ENCODE results near the gene LRRC8E. TPM values are rescaled to one million over a fixed set of nuclear protein-coding genes. Genes with fewer than 3 reads are reported as not detected.

LRRC8E gene
- total and polyA plus RNA-seq, 8 donors: 2.6 to 6.1 (median 4.7) TPM

- ATAC-seq (no peak), FAIRE-seq (no peak), DNase-seq (peak in 2 of 6 donors; percentile 62 to 84)
- H3K4me1 ChIP-seq: peaks cover 6 to 22% (median 20%) of the 10 kb centered on the region in 3 donors
- peak overlapping the region in 2 of 4 donors; percentile 35 to 40 for H3K4me3 ChIP-seq
- no peaks in the 10 kb centered on the region for H3K9me3 ChIP-seq
- no peaks in the 10 kb centered on the region for H3K27me3 ChIP-seq
- peaks cover 0 to 6% (median 0%) of the 10 kb centered on the region in 3 donors for H3K36me3 ChIP-seq
- peak overlapping the region; percentile 34 to 79 (median 46) for H3K27ac ChIP-seq
- TF ChIP-seq CTCF (IDR thresholded peaks at IDR 0.05): no peak
- intact Hi-C loops (cut with DNase I): loop anchor here in 2 of 3 donors (5.0 to 10.0 kb wide), 2 partner anchors 67 to 69 kb away; no protein-coding TSS in a partner anchor
- 70 to 73% methylated on average over 17 of the region's 17 CpGs for WGBS, 2 donors
These were observed 33.1 kb downstream of the LRRC8E start for GRCh38 chr19:7921302-7921966.

- peak in 2 of 6 donors; percentile 52 to 74 for DNase-seq
- ATAC-seq: no peak
- H3K4me3 ChIP-seq: no peak overlapping the region
- peaks cover 0 to 6% (median 0%) of the 10 kb centered on the region in 3 donors for H3K36me3 ChIP-seq
- TF ChIP-seq CTCF (IDR thresholded peaks at IDR 0.05): no peak
- WGBS, 2 donors: 90 to 92% methylated on average over 31 of the region's 31 CpGs
- intact Hi-C loops (cut with DNase I): loop anchor here in 2 of 3 donors (5.0 to 10.0 kb wide), 2 partner anchors 67 to 70 kb away; no protein-coding TSS in a partner anchor
- peaks cover 6 to 27% (median 17%) of the 10 kb centered on the region in 3 donors for H3K4me1 ChIP-seq
- FAIRE-seq: no peak
- no peak overlapping the region for H3K27ac ChIP-seq
- no peaks in the 10 kb centered on the region for H3K27me3 ChIP-seq
- H3K9me3 ChIP-seq: no peaks in the 10 kb centered on the region
These were observed 33.9 kb downstream of the LRRC8E start for GRCh38 chr19:7921967-7922835.

GRCh38 chr19:7922836-7923195 lies 34.5 kb downstream of the LRRC8E start:
- peaks cover 6 to 21% (median 11%) of the 10 kb centered on the region in 3 donors for H3K4me1 ChIP-seq
- FAIRE-seq: no peak

More at GRCh38 chr19:7922836-7923195, 34.5 kb downstream of the LRRC8E start:
- no peak overlapping the region for H3K27ac ChIP-seq
- intact Hi-C loops (cut with DNase I): loop anchor here in 2 of 3 donors (5.0 to 10.0 kb wide), 2 partner anchors 68 to 71 kb away; no protein-coding TSS in a partner anchor
- H3K27me3 ChIP-seq: no peaks in the 10 kb centered on the region
- WGBS, 2 donors: 84 to 85% methylated on average over 8 of the region's 8 CpGs
- no peak for ATAC-seq
- peaks cover 0 to 6% (median 0%) of the 10 kb centered on the region in 3 donors for H3K36me3 ChIP-seq
- DNase-seq: peak in 1 of 6 donors; percentile 33
- H3K4me3 ChIP-seq: no peak overlapping the region
- no peak for TF ChIP-seq CTCF (IDR thresholded peaks at IDR 0.05)
- H3K9me3 ChIP-seq: no peaks in the 10 kb centered on the region

Measured in pancreas (tissue), 10 donors.